ENCODE data around the gene CDH4.

The CDH4 gene

GRCh38 chr20:61544910-61545889 is 293.1 kb downstream of the CDH4 start:
- no peak overlapping the region for H3K27ac ChIP-seq (replicated peaks)
- no peaks in the 10 kb centered on the region for H3K27me3 ChIP-seq (ENCODE audit: insufficient read depth, poor library complexity, severe bottlenecking)
- TF ChIP-seq SPI1 (IDR thresholded peaks at IDR 0.05; ENCODE audit: borderline replicate concordance, low read depth) (no peak), POLR2AphosphoS5 (IDR thresholded peaks at IDR 0.05; ENCODE audit: low read depth) (no peak), CTCF (IDR thresholded peaks at IDR 0.05; ENCODE audit: insufficient read depth, low read length) (no peak), GABPA (IDR thresholded peaks at IDR 0.05; ENCODE audit: low read depth) (no peak), REST (IDR thresholded peaks at IDR 0.05; ENCODE audit: insufficient replicate concordance, low read depth) (no peak)
- no peak overlapping the region for H3K4me3 ChIP-seq (replicated peaks; ENCODE audit: insufficient read depth, low read length)
- no peak for DNase-seq (ENCODE audit: low read depth in 1 of 2, low spot score in 1 of 2)

GRCh38 chr20:61546641-61547040 is 294.6 kb downstream of the CDH4 start:
- no peak for DNase-seq (ENCODE audit: low read depth in 1 of 2, low spot score in 1 of 2)
- Histone ChIP-seq H3K27me3 (ENCODE audit: insufficient read depth, poor library complexity, severe bottlenecking) (no peaks in the 10 kb centered on the region), H3K4me3 (replicated peaks; ENCODE audit: insufficient read depth, low read length) (no peak overlapping the region), H3K27ac (replicated peaks) (no peak overlapping the region)
- TF ChIP-seq REST (IDR thresholded peaks at IDR 0.05; ENCODE audit: insufficient replicate concordance, low read depth): no peak
- TF ChIP-seq POLR2AphosphoS5 (IDR thresholded peaks at IDR 0.05; ENCODE audit: low read depth): no peak
- TF ChIP-seq CTCF (IDR thresholded peaks at IDR 0.05; ENCODE audit: insufficient read depth, low read length): no peak
- no peak for TF ChIP-seq SPI1 (IDR thresholded peaks at IDR 0.05; ENCODE audit: borderline replicate concordance, low read depth)
- no peak for TF ChIP-seq GABPA (IDR thresholded peaks at IDR 0.05; ENCODE audit: low read depth)

- DNase-seq (ENCODE audit: low read depth in 1 of 2, low spot score in 1 of 2): no peak
- TF ChIP-seq CTCF (IDR thresholded peaks at IDR 0.05; ENCODE audit: insufficient read depth, low read length) (no peak), GABPA (IDR thresholded peaks at IDR 0.05; ENCODE audit: low read depth) (no peak), SPI1 (IDR thresholded peaks at IDR 0.05; ENCODE audit: borderline replicate concordance, low read depth) (no peak), POLR2AphosphoS5 (IDR thresholded peaks at IDR 0.05; ENCODE audit: low read depth) (no peak), REST (IDR thresholded peaks at IDR 0.05; ENCODE audit: insufficient replicate concordance, low read depth) (no peak)
- no peaks in the 10 kb centered on the region for H3K27me3 ChIP-seq (ENCODE audit: insufficient read depth, poor library complexity, severe bottlenecking)
- no peak overlapping the region for H3K27ac ChIP-seq (replicated peaks)
- no peak overlapping the region for H3K4me3 ChIP-seq (replicated peaks; ENCODE audit: insufficient read depth, low read length)
These were observed 296.0 kb downstream of the CDH4 start for GRCh38 chr20:61548069-61548468.
